Measurements from ENCODE around the gene FOXRED2. TPM values are rescaled to one million over a fixed set of nuclear protein-coding genes. Genes with fewer than 3 reads are reported as not detected.

Gene FOXRED2
- total RNA-seq, 1 experiment from 2014 or later: 34.4 TPM

- Histone ChIP-seq H2BK120ac (ENCODE audit: low read depth, low read length, poor library complexity, severe bottlenecking) (no peak overlapping the region), H3K9ac (ENCODE audit: extremely low read depth, insufficient read length, low read length) (no peak overlapping the region), H3K23ac (ENCODE audit: insufficient read length, low read depth, low read length) (no peak overlapping the region), H2AFZ (ENCODE audit: low read length) (no peak overlapping the region), H3K18ac (ENCODE audit: insufficient read length, low read depth, low read length) (no peak overlapping the region), H3K14ac (ENCODE audit: insufficient read depth, low read length) (no peak overlapping the region), H3K27ac (ENCODE audit: insufficient read length, low read depth, low read length) (no peak overlapping the region), H2AK5ac (ENCODE audit: insufficient read length, low read length) (no peak overlapping the region), H3K27me3 (ENCODE audit: insufficient read depth, low read length) (no peaks in the 10 kb centered on the region), H3K56ac (ENCODE audit: insufficient read length, low read depth, low read length) (no peak overlapping the region), H3K4me1 (ENCODE audit: insufficient read depth, low read length) (peaks cover 3% of the 10 kb centered on the region; the same call in 1 of the 2 replicates), H3K79me2 (ENCODE audit: insufficient read depth, low read length) (no peaks in the 10 kb centered on the region), H3T11ph (ENCODE audit: low read length) (no peak overlapping the region), H2BK15ac (ENCODE audit: low read depth, low read length) (no peak overlapping the region), H3K4ac (ENCODE audit: low read depth, low read length) (no peak overlapping the region), H2BK20ac (ENCODE audit: low read depth, low read length, poor library complexity, severe bottlenecking) (no peak overlapping the region), H4K5ac (ENCODE audit: insufficient read length, low read depth, low read length) (no peak overlapping the region), H3K4me2 (ENCODE audit: insufficient read depth, insufficient read length, low read length) (no peak overlapping the region), H3K9me3 (ENCODE audit: control insufficient read depth, low read depth, low read length) (no peaks in the 10 kb centered on the region), H3K23me2 (ENCODE audit: insufficient read length, low read depth, low read length, poor library complexity, severe bottlenecking) (no peaks in the 10 kb centered on the region), H4K20me1 (ENCODE audit: control insufficient read depth, insufficient read depth, insufficient read length) (peaks cover 3% of the 10 kb centered on the region), H2BK12ac (ENCODE audit: insufficient read length, low read depth, low read length) (no peak overlapping the region), H4K91ac (ENCODE audit: insufficient read length, low read depth, low read length) (no peak overlapping the region), H4K8ac (replicated peaks; ENCODE audit: insufficient read length, low read depth, low read length) (no peak overlapping the region), H2BK5ac (ENCODE audit: insufficient read length, low read length) (no peak overlapping the region), H3K79me1 (ENCODE audit: insufficient read depth, low read depth, low read length, poor library complexity, severe bottlenecking) (no peaks in the 10 kb centered on the region)
- Mint-ChIP-seq H3K4me3 (no peak overlapping the region), H3K27me3 (ENCODE audit: low read depth) (peaks cover 20% of the 10 kb centered on the region), H3K9me3 (no peaks in the 10 kb centered on the region), H3K27ac (no peak overlapping the region), H3K4me1 (peaks cover 3 to 10% of the 10 kb centered on the region in 2 experiments), H3K36me3 (ENCODE audit: insufficient read depth in 1 of 3, low read depth in 3 of 3) (no peaks in the 10 kb centered on the region)
- DNase-seq: no peak
- no peak for TF ChIP-seq CTCF (conservative IDR thresholded peaks at IDR 0.05)
- WGBS (ENCODE audit: extremely low coverage, insufficient read length, low lambda C conversion rate): no CpG with 5 or more reads among the region's 9 CpGs
Measured at GRCh38 chr22:36541831-36542411, 35.1 kb upstream of the FOXRED2 start.

Data from H9 (cell line).